Activated T-helper 1 cell treated with anti-CD3 and anti-CD28 coated beads, Interleukin-12 subunit alpha, Interleukin-12 subunit beta, Interleukin-2, Interleukin-4 antibody, amounts not matched to agents 30 ng/mL and 10 ng/mL and 1 ng/mL, durations not matched to agents 14 hours and 24 hours and 36 hours (primary cell): ENCODE results near the gene UGT1A8. TPM values are rescaled to one million over a fixed set of nuclear protein-coding genes. Genes with fewer than 3 reads are reported as not detected.

Experiments used
- DNase-seq: peaks from one replicate; pipeline ENCODE4 v3.0.0; 2021; ENCODE audit warnings: low spot score
- H3K27ac Mint-ChIP-seq: one replicate; pipeline ENCODE4 v1.8.0; 2021; ENCODE audit warnings: mild to moderate bottlenecking, mixed read lengths
- H3K27me3 Mint-ChIP-seq: one replicate; pipeline ENCODE4 v1.8.0; 2022; ENCODE audit warnings: mild to moderate bottlenecking, moderate library complexity, mixed read lengths; ENCODE audit not compliant: insufficient read depth
- H3K36me3 Mint-ChIP-seq: one replicate; pipeline ENCODE4 v1.8.0; 2021; ENCODE audit warnings: low read depth, mixed read lengths
- H3K4me1 Mint-ChIP-seq: one replicate; pipeline ENCODE4 v1.8.0; 2021; ENCODE audit warnings: low read depth, mixed read lengths
- H3K4me3 Mint-ChIP-seq: one replicate; pipeline ENCODE4 v1.8.0; 2021; ENCODE audit warnings: mild to moderate bottlenecking, moderate library complexity, mixed read lengths
- H3K9me3 Mint-ChIP-seq: one replicate; pipeline ENCODE4 v1.8.0; 2021; ENCODE audit warnings: mixed read lengths
- intact Hi-C: fragments of 100-400 bp; cut with micrococcal nuclease; formaldehyde crosslinking; loops from one replicate; pipeline ENCODE4 v1.15.1; 2024
- total RNA-seq: library from RNA; stranded (reverse); gene quantifications from 2 replicates; pipeline ENCODE4 v1.2.3, GENCODE V29; 2022

The UGT1A8 gene
- total RNA-seq, 1 donor from 2014 or later = not detected

DNA sequence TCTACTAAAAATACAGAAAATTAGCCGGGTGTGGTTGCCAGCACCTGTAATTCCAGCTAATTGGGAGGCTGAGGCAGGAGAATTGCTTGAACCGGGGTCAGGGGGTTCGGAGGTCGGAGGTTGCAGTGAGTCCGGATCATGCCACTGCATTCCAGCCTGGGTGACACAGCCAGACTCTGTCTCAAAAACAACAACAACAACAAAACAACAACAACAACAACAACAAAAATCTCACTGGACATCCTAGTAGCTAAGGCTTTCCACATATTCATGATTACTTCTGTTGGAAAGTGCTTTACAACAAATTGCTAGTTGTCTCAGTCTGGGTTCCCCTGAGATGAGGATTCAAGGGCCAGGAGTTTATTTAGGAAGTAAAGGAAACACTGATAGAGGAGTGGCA, 156.4 kb downstream of the UGT1A8 start:
- no peak for DNase-seq

DNA sequence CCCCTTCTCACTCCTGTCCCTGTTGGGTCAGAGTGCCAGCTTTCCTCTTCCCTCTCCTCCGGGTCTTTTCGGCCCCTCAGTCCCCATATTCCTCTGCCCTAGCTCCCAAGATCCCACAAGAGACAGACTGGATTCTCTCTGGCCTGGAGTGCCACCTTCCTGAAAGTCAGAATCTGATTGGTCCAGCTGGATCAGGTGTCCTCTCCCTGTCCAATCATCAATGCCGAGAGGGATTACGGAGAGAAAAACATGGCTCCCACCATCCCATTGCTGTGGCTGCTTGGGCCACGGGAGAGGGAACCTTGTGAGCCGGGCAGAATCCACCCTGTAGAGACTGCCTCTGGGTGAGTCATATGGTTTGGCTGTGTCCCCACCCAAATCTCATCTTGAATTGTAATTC, 158.0 kb downstream of the UGT1A8 start:
- peaks cover 8% of the 10 kb centered on the region for H3K27me3 Mint-ChIP-seq

More for the DNA sequence above, 156.4 kb downstream of the UGT1A8 start:
- Mint-ChIP-seq H3K27ac (no peak overlapping the region), H3K27me3 (peaks cover 4% of the 10 kb centered on the region), H3K4me3 (no peak overlapping the region), H3K9me3 (peaks cover 4% of the 10 kb centered on the region), H3K4me1 (no peaks in the 10 kb centered on the region), H3K36me3 (no peaks in the 10 kb centered on the region)
- intact Hi-C loops = no loop called here

DNA sequence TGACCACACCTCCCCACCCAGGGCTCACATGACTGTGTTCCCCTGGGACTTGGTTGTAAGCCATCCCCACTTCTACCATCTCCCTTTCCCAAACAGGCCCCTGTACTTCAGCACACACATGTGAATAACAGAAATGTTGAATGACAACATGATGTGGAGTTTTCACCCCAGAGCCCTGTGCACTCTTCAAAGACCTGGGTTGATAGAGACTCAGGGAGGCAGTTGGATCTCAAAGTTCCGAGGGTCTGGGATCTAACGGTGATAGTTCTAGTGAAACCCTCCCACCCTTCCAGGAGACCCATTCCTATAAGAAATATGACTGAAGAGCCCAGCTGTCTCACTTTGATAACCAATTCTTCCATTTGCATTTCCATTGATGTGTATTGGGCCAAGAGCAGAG, 160.6 kb downstream of the UGT1A8 start, which contains the start of gene MROH2A:
Gene MROH2A (plus strand): TSS at position 301 of the 400 bp plus-strand sequence. CDS start 1,029 bp downstream, outside the sequence.
- H3K36me3 Mint-ChIP-seq = no peaks in the 10 kb centered on the region
- no peaks in the 10 kb centered on the region for H3K4me1 Mint-ChIP-seq
- H3K27me3 Mint-ChIP-seq = peaks cover 12% of the 10 kb centered on the region
- intact Hi-C loops = no loop called here
- no peak for DNase-seq
- H3K9me3 Mint-ChIP-seq = peaks cover 4% of the 10 kb centered on the region
- H3K4me3 Mint-ChIP-seq = no peak within 1 kb of the TSS
- H3K27ac Mint-ChIP-seq = no peak within 1 kb of the TSS

More for the DNA sequence above, 158.0 kb downstream of the UGT1A8 start:
- intact Hi-C loops = no loop called here
- H3K4me3 Mint-ChIP-seq = no peak overlapping the region
- peaks cover 4% of the 10 kb centered on the region for H3K9me3 Mint-ChIP-seq
- no peak overlapping the region for H3K27ac Mint-ChIP-seq
- H3K36me3 Mint-ChIP-seq = no peaks in the 10 kb centered on the region
- no peaks in the 10 kb centered on the region for H3K4me1 Mint-ChIP-seq
- DNase-seq = no peak

DNA sequence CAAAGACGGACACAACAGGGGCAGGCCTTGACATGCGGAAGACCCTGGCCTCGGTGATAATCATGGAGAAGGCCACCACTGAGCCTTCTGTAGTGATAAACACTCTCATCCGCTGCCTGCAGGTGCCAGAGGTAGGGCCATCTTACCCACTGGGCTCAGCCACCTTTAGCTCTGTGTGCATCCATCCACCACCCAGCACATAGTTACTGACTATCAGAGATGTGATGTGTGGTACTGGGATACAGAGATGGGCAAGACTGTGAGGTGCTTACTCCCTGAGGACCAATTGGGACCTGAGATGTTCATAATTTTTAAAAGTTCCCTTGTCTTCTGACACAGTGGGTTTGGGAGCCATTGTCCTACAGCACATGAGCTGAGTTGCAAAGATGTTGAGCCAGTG, 162.3 kb downstream of the UGT1A8 start:
- no peak overlapping the region for H3K27ac Mint-ChIP-seq

DNA sequence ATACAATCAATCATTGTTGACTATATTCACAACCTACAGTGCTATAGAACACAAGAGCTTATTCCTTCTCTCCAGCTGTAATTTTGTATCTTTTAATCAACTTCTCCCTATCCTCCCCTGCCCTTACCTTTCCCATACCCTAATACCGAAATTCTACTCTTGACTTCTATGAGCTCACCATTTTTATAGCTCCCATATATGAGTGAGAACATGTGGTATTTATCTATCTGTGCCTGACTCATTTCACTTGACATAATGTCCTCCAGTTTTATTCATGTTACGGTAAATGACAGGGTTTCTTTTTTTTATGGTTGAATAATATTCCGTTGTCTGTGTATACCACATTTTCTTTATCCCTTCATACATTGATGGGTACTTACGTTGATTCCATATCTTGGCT, 163.3 kb downstream of the UGT1A8 start:
- no peaks in the 10 kb centered on the region for H3K4me1 Mint-ChIP-seq
- DNase-seq = no peak

More for the DNA sequence above, 162.3 kb downstream of the UGT1A8 start:
- no peak overlapping the region for H3K4me3 Mint-ChIP-seq
- H3K4me1 Mint-ChIP-seq = no peaks in the 10 kb centered on the region
- H3K36me3 Mint-ChIP-seq = no peaks in the 10 kb centered on the region
- intact Hi-C loops = no loop called here
- H3K9me3 Mint-ChIP-seq = peaks cover 4% of the 10 kb centered on the region
- no peak for DNase-seq
- H3K27me3 Mint-ChIP-seq = peaks cover 12% of the 10 kb centered on the region

DNA sequence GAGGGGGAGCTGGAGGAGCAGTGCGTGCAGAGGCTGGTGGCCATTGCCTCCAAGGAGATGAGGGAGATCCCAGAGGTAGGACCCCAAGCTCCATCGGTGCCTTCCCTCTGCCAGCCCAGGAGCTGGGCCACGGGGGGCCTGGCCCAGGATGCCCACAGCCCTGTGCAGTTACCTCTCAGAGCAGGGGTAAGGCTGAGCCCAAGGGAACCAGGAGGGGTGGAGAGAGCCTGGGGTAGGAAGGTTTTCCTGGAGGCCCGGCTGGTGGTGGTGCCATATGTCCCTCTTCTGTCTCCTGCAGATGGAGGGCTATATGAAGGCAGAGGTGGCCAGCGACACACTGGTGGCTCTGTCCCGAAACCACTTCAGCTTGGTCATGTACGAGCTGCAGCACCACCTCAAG, 172.1 kb downstream of the UGT1A8 start:
- DNase-seq = no peak
- Mint-ChIP-seq H3K27ac (no peak overlapping the region), H3K27me3 (no peaks in the 10 kb centered on the region), H3K4me3 (no peak overlapping the region), H3K9me3 (no peaks in the 10 kb centered on the region), H3K36me3 (no peaks in the 10 kb centered on the region), H3K4me1 (no peaks in the 10 kb centered on the region)
- intact Hi-C loops = no loop called here

More for the DNA sequence above, 163.3 kb downstream of the UGT1A8 start:
- intact Hi-C loops = no loop called here
- Mint-ChIP-seq H3K27me3 (peaks cover 12% of the 10 kb centered on the region), H3K4me3 (no peak overlapping the region), H3K9me3 (peaks cover 3% of the 10 kb centered on the region), H3K36me3 (no peaks in the 10 kb centered on the region), H3K27ac (no peak overlapping the region)

DNA sequence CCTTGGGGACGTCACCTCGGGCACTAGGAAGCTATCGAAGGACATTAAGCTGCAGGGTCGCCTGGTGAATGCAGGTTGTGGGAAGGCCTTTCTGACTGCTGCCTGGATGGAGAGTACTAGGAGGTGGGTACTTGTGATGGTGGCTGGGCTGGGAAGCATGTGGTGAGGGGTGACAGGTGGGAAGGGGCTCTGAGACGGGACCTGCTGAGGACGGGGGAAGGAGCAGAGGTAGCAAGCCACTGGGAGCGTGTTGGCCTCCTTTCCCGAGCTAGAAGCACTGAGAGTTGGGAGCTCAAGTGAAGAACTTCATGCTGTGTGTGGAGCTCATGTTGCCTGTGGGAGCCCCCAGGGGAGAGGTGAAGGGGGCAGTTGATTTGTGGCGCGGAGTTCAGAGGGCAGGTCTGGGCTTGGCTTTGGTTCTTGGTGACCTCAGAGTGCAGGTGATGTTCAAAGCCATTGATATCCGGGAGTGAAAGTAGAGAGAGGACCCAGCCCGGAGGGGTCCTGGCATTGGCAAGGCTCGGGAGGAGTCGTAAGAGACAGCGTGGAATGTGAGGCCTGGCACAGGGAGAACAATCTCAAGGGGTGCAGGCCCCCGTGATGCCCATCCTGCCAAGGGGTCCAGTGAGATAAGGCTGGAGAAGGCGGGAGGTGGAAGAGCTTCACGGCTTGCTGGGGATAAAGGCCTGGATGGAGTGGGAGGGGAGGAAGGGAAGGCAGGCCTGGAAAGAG, 173.9 kb downstream of the UGT1A8 start:
- Mint-ChIP-seq H3K4me3 (no peak overlapping the region), H3K4me1 (no peaks in the 10 kb centered on the region), H3K36me3 (no peaks in the 10 kb centered on the region), H3K27me3 (no peaks in the 10 kb centered on the region), H3K9me3 (no peaks in the 10 kb centered on the region), H3K27ac (no peak overlapping the region)
- no peak for DNase-seq
- intact Hi-C loops = no loop called here

DNA sequence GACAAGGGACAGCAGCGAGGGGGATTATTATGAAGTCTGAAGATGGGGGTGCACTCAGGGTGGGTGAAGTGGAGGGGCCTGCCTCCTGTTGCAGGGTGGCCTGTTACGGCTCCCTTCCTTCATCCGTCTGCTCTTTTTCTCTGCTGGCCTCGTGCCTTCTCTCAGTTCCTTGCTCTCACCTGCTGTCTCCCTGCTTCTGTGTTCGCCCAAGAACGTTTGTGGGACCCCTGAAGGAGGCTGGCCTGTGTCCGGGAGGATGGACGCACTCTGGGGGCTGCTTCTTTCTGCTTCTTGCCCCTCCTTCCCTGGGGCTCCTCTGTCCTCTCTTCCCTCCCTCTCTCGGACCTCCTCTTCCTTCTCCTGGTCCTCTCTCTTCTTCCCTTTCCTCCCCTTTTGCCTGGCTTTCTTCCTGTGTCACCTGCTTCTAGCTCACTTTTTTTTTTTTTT, 174.5 kb downstream of the UGT1A8 start:
- Mint-ChIP-seq H3K27ac (no peak overlapping the region), H3K4me1 (no peaks in the 10 kb centered on the region), H3K9me3 (no peaks in the 10 kb centered on the region), H3K36me3 (no peaks in the 10 kb centered on the region), H3K27me3 (no peaks in the 10 kb centered on the region), H3K4me3 (no peak overlapping the region)
- intact Hi-C loops = no loop called here
- DNase-seq = no peak

DNA sequence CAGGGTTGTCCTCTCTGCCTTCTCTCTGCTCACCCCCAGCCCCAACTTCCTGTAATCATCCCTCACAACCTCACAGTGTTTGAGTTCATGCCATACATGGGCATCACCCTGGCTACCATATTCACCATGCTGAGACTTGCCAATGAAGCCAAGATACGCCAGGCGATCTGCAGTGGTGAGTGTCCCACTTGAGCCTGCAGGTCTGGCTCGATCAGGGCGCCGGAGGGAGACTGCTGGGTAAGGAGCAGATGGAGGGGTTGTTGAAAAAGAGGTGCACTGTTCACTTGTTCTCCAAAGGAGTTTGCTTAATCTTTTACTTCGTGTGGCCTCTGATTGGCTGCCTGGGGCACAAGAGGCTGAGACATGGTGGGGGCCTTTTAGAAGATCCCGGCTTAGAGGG, 175.3 kb downstream of the UGT1A8 start:
- H3K4me3 Mint-ChIP-seq = no peak overlapping the region
- H3K27ac Mint-ChIP-seq = no peak overlapping the region
- H3K4me1 Mint-ChIP-seq = no peaks in the 10 kb centered on the region
- intact Hi-C loops = no loop called here
- H3K9me3 Mint-ChIP-seq = no peaks in the 10 kb centered on the region
- no peak for DNase-seq
- no peaks in the 10 kb centered on the region for H3K36me3 Mint-ChIP-seq
- no peaks in the 10 kb centered on the region for H3K27me3 Mint-ChIP-seq

DNA sequence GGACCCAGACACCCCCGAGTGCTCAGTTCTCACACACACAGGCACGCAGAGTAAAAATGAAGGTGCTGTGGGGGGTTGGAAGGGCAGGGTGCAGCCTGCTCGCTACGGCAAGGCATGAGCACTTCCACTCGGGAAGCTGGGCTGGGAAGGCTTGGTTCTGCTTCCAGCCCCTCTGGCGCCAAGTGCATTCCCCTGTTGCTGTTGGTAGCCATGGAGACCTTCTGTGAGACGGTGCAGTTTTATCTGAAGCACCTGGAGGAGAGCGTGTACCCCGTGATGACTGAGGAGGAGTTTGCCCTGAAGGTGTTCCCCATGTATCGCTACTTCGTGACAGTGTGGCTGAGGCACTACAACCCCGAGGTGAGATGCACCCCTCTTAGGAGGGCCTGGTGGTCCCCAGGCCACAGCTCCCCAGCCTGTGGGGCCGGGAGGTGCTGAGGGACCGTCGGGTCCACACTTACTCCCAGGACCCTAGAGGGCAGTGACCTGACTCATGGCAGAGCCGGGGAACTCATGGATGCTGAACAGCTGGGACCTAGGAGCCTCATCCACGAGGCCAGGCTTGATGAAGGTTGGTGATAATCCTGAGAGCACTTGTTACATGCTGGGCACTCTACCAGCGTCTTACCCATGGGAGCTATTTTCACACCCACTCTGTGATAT, 176.2 kb downstream of the UGT1A8 start:
- no peaks in the 10 kb centered on the region for H3K27me3 Mint-ChIP-seq
- no peak for DNase-seq
- H3K4me1 Mint-ChIP-seq = no peaks in the 10 kb centered on the region
- no peak overlapping the region for H3K27ac Mint-ChIP-seq
- no peak overlapping the region for H3K4me3 Mint-ChIP-seq
- no peaks in the 10 kb centered on the region for H3K36me3 Mint-ChIP-seq
- no peaks in the 10 kb centered on the region for H3K9me3 Mint-ChIP-seq
- intact Hi-C loops = no loop called here

DNA sequence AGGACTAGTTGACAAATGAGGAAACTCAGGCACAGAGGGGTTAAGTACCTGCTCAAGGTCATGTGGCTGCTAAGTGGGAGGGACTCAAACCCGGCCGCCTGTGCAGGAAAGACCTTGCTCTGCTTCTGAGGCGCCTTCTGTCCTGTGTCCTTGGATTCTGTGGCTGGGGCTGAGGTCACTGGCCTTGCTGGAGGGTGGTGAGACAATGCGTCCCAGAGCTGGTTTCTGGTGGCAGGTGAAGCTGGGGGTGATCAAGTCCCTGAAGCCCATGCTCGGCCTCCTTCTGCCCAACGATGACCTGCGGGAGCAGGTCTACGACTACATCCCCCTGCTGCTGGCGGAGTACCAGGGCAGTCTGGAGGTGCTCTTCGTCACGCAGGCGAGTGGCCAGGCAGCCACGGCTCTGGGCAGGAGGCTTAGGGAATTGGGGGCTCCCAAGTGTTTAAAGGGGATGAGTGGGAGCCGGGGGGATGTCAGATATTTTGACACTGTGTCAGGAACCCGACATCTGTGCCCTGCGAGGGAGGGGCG, 176.8 kb downstream of the UGT1A8 start:
- Mint-ChIP-seq H3K4me1 (no peaks in the 10 kb centered on the region), H3K4me3 (no peak overlapping the region), H3K9me3 (no peaks in the 10 kb centered on the region), H3K36me3 (no peaks in the 10 kb centered on the region), H3K27ac (no peak overlapping the region), H3K27me3 (no peaks in the 10 kb centered on the region)
- intact Hi-C loops = no loop called here
- DNase-seq = no peak

DNA sequence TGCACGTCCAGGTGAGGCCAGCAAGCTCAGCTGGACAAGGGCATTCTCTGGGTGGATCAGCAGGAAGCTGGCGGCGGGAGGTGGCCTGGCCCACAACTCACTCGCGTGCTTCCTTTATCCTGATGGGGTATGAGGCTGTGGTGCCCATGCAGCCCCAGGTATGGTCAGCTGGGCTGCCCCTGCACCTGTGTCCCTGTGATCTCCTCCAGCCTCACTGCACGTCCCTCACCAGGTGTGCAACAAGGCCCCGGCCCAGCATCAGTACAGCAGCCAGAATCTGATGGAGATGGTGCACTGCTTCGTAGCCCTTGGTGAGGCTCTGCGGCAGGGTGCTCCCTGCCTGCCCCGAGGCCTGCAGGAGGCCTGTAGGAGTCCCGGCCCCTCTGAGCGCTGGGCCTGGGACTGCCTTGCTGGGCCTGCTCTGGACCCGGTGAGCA, 178.3 kb downstream of the UGT1A8 start:
- H3K27ac Mint-ChIP-seq = no peak overlapping the region
- intact Hi-C loops = no loop called here
- no peak for DNase-seq
- no peaks in the 10 kb centered on the region for H3K4me1 Mint-ChIP-seq
- no peak overlapping the region for H3K4me3 Mint-ChIP-seq
- H3K27me3 Mint-ChIP-seq = peaks cover 4% of the 10 kb centered on the region
- H3K36me3 Mint-ChIP-seq = no peaks in the 10 kb centered on the region
- no peaks in the 10 kb centered on the region for H3K9me3 Mint-ChIP-seq

DNA sequence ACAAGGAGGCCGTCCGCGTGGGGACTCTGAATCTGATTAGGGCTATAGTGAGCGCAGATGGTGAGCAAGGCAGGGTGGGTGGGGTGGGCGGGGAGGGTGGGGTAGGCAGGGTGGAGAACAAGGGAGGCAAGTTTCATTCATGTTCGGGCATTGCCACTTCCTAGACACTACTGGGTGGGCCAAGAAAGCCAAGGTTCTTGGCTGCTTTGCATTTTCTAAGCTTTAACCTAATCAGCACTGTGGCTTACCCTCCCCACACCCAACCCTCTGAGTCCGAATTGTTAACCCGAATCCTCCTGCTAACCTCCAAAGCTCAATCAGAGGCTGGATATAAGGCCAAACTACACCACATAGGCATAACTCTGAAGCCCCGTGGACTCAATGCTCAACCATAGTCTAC, 178.8 kb downstream of the UGT1A8 start:
- Mint-ChIP-seq H3K27me3 (peaks cover 4% of the 10 kb centered on the region), H3K4me3 (no peak overlapping the region), H3K27ac (no peak overlapping the region), H3K36me3 (no peaks in the 10 kb centered on the region), H3K4me1 (no peaks in the 10 kb centered on the region), H3K9me3 (no peaks in the 10 kb centered on the region)
- intact Hi-C loops = no loop called here
- DNase-seq = no peak
